ENCODE results near the gene HELZ2.
"Not testable (repeated sequence)": the region's sequence is repeated elsewhere in the genome, so short reads cannot be mapped to it uniquely, and the experiment has no call there.

HELZ2 gene

DNA sequence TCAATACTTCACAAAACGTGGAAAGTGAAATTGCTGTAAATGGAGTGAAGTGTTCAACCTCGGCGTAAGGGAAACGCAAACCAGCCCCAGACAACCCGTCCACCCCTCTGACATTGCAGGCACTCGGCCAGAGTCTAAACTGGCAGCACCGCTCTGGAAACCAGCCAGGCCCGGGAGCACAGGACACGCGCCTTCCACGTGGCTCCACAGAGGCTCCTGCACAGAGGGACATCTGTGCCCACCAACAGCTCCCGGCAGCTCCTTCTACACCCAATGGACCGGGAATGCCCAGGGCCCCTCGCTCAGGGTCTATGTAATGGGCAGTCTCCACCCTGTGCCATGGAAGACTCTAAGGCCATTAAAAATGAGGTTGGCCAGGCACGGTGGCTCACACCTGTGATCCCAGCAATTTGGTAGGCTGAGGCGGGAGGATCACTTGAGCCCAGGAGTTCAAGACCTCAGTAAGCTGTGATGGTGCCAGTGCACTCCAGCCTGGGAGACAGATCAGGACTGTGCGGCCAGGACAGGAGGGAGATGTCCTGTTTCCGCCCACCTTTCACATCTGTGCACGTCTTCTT is 3.4 kb upstream of the HELZ2 start:
- no peak for DNase-seq (ENCODE audit: low read depth, low spot score)
- Histone ChIP-seq H3K27me3 (ENCODE audit: control insufficient read depth, insufficient read depth, low read length) (no peaks in the 10 kb centered on the region), H3K9me3 (ENCODE audit: control insufficient read depth, insufficient read depth, low read length) (no peaks in the 10 kb centered on the region), H3K36me3 (ENCODE audit: control insufficient read depth, insufficient read depth, low read length) (no peaks in the 10 kb centered on the region), H3K4me3 (ENCODE audit: low read length) (no peak overlapping the region), H3K27ac (ENCODE audit: low read length) (no peak overlapping the region), H3K4me1 (ENCODE audit: control insufficient read depth, insufficient read depth, low read length) (peaks cover 2% of the 10 kb centered on the region; the same call in 1 of the 2 replicates)
- WGBS (ENCODE audit: insufficient coverage, insufficient read length): no CpG with 5 or more reads among the region's 19 CpGs

DNA sequence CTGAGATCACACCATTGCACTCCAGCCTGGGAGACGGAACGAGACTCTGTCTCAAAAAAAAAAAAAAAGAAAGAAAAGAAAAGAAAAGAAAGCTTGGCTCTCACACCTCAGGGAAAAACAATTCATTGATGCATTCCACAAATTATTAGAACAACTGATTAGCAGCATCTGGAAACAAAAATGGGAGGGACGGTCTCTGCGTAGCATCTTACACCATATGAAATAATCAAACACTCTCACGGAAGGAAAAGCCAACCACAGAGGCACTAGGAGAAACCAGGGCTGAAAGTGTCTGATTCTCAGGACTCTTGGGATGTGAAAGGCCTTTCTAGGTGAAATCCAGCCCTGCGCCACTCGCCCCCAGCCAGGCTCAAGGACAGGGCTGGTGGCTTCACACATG is 2.3 kb upstream of the HELZ2 start:
- no peaks in the 10 kb centered on the region for H3K9me3 ChIP-seq (ENCODE audit: control insufficient read depth, insufficient read depth, low read length)
- DNase-seq (ENCODE audit: low read depth, low spot score): no peak
- no peaks in the 10 kb centered on the region for H3K27me3 ChIP-seq (ENCODE audit: control insufficient read depth, insufficient read depth, low read length)
- H3K4me3 ChIP-seq (ENCODE audit: low read length): no peak overlapping the region
- peaks cover 2% of the 10 kb centered on the region; the same call in 1 of the 2 replicates for H3K4me1 ChIP-seq (ENCODE audit: control insufficient read depth, insufficient read depth, low read length)
- no CpG with 5 or more reads among the region's 7 CpGs for whole genome bisulfite sequencing (ENCODE audit: insufficient coverage, insufficient read length)
- no peak overlapping the region for H3K27ac ChIP-seq (ENCODE audit: low read length)
- H3K36me3 ChIP-seq (ENCODE audit: control insufficient read depth, insufficient read depth, low read length): 0 out of 2 replicates have a peak, but pooled peaks cover 4% of the 10 kb centered on the region

DNA sequence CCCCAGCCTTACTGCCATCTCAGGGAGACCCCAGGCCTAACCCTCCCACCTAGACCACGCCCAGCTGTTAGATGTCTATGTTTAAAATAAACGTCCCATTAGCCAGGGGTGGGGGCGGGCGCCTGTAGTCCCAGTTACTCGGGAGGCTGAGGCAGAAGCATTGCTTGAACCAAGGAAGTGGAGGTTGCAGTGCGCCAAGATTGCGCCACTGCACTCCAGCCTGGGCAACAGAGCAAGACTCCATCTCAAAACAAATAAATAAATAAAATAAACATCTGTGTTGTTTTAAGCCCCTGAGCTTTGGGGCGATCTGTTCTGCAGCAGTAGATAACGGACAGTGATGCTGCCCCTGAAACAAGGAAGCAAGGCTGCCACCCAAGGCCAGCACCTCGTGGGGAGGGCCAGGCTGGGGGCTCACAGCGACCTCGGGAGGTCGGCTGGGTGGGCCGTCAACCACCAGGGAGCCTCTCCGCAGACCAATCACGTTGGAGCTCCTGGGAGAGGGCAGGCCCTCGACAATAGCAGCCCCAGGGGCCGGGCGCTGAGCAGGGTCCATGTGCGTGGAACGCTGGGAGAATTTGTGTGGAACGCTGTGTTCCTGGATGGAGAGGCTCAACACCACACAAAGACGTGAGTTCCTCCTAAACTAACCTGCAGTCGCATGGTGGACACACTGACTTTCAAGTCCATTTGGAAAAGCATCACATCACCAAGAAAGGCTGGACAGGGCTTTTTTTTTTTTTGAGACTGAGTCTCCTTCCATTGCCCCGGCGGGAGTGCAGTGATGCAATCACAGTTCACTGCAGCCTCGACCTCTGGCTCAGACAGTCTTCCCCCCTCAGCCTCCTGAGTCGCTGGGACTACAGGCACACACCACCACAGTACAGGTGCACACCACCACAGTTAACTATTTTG is 1.0 kb upstream of the HELZ2 start:
- WGBS (ENCODE audit: insufficient coverage, insufficient read length): no CpG with 5 or more reads among the region's 28 CpGs
- peaks cover 2% of the 10 kb centered on the region; the same call in 1 of the 2 replicates for H3K4me1 ChIP-seq (ENCODE audit: control insufficient read depth, insufficient read depth, low read length)
- no peak overlapping the region for H3K27ac ChIP-seq (ENCODE audit: low read length)
- H3K36me3 ChIP-seq (ENCODE audit: control insufficient read depth, insufficient read depth, low read length): 0 out of 2 replicates have a peak, but pooled peaks cover 4% of the 10 kb centered on the region
- no peak overlapping the region for H3K4me3 ChIP-seq (ENCODE audit: low read length)
- DNase-seq (ENCODE audit: low read depth, low spot score): no peak
- no peaks in the 10 kb centered on the region for H3K9me3 ChIP-seq (ENCODE audit: control insufficient read depth, insufficient read depth, low read length)
- H3K27me3 ChIP-seq (ENCODE audit: control insufficient read depth, insufficient read depth, low read length): no peaks in the 10 kb centered on the region

DNA sequence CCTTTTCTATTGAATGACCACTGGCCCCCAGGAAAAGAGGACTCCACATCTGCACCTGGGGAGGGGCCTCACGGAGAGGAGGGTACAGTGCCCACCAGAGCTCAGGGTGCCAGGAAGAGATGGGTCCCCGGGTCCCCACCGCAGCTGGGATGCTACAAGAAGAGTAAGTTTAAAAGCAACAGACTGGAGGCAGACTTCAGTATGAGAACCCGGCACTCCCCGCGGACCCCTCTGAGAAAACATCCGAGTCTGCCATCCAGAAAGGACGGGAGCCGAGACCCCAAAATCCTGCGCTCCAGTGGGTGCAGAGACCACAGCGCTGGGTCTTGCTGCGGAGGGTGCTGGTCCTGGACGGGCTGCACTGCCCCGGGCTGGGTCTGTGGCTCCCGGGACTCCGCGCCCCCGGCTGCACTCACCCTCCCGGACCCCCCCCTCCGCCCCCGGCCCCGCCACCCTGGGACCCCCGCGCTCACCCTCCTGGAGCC is 350 bp downstream of the HELZ2 start:
- peaks cover 2% of the 10 kb centered on the region; the same call in 1 of the 2 replicates for H3K4me1 ChIP-seq (ENCODE audit: control insufficient read depth, insufficient read depth, low read length)
- no peaks in the 10 kb centered on the region for H3K9me3 ChIP-seq (ENCODE audit: control insufficient read depth, insufficient read depth, low read length)
- peak overlapping the region; percentile 66; the same call in 1 of the 2 replicates for H3K4me3 ChIP-seq (ENCODE audit: low read length)
- H3K27ac ChIP-seq (ENCODE audit: low read length): no peak overlapping the region
- 0 out of 2 replicates have a peak, but pooled peaks cover 4% of the 10 kb centered on the region for H3K36me3 ChIP-seq (ENCODE audit: control insufficient read depth, insufficient read depth, low read length)
- no CpG with 5 or more reads among the region's 24 CpGs for WGBS (ENCODE audit: insufficient coverage, insufficient read length)
- no peak for DNase-seq (ENCODE audit: low read depth, low spot score)
- H3K27me3 ChIP-seq (ENCODE audit: control insufficient read depth, insufficient read depth, low read length): no peaks in the 10 kb centered on the region

DNA sequence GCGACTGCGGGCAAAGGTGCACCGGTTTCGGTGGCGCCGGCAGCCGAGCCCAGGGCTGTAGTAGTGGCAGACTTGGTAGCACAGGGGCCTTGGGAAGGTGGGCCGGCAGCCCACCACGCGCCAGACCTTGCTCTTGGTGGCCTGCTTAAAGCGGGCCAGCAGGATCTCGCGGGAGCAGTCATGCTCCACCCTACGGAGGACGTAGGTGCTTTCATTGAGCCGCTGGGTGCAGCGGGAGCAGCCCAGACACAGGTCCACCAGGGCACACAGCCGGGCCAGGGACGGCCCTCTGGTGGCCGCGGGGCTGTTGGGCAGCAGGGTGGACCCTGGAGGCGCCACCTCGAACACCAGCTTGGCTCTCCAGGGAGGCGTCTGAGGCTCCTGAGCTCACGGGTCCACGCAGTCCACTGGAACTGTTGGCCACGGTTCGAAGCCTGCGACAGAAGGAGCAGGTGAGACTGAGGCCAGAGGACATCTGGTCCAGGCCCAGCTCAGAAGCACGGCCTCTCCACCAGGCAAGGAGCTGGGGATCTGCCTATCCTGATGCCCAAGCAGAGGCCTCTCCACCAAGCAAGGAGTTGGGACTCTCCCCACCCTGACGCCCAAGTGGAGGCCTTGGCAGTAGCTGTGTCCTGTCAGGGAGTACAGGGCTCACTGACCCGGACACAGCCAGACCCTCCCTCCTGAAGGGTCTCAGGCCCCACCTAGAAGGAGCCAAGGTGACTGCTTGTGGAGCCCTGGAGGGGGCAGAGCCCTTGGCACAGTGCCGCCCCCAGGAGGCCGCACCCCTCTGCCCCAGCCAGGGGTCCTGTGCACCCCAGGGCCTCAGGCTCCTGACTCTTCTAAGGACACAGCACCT is 1.0 kb downstream of the HELZ2 start:
- Histone ChIP-seq H3K4me3 (ENCODE audit: low read length) (no peak overlapping the region; the same call in 1 of the 2 replicates), H3K27me3 (ENCODE audit: control insufficient read depth, insufficient read depth, low read length) (no peaks in the 10 kb centered on the region), H3K9me3 (ENCODE audit: control insufficient read depth, insufficient read depth, low read length) (no peaks in the 10 kb centered on the region), H3K36me3 (ENCODE audit: control insufficient read depth, insufficient read depth, low read length) (peaks cover 4% of the 10 kb centered on the region; the same call in 1 of the 2 replicates), H3K27ac (ENCODE audit: low read length) (no peak overlapping the region), H3K4me1 (ENCODE audit: control insufficient read depth, insufficient read depth, low read length) (peaks cover 2% of the 10 kb centered on the region; the same call in 1 of the 2 replicates)
- no peak for DNase-seq (ENCODE audit: low read depth, low spot score)
- no CpG with 5 or more reads among the region's 34 CpGs for WGBS (ENCODE audit: insufficient coverage, insufficient read length)

DNA sequence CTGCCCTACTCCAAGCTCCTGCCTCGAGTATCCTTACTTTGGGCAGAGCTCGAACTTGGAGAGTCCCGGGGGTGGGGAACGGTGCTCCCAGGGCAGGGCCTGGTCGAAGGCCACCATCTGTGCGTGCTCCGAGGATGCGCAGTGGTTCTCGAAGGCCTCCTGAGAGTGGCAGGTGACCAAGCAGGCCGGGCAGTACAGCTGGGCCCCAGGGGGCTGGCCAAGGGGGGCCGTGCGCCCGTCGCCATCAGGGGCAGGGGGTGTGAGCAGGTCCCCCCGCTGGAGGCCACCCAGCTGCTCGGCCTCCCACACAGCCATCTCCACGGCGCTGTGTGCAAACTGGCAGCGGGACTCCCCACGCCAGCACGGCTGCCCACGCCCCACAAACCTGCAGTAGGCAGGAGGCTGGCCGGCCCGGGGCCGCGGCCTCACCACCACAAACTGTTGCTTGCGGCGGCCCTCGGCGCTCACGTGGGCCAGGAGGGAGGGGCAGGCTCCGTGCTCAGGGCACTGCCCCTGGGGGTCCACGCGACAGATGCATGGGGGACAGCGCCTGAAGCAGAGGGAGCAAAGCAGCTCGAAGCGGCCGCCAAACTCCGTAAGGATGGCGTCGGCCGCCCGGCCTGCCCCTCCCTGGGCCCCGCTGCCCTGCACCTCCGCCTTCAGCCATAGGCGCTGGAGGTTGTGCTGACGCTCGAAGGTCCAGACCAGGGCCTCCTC is 1.8 kb downstream of the HELZ2 start:
- no CpG with 5 or more reads among the region's 48 CpGs for WGBS (ENCODE audit: insufficient coverage, insufficient read length)
- H3K4me3 ChIP-seq (ENCODE audit: low read length): no peak overlapping the region
- no peaks in the 10 kb centered on the region for H3K9me3 ChIP-seq (ENCODE audit: control insufficient read depth, insufficient read depth, low read length)
- H3K4me1 ChIP-seq (ENCODE audit: control insufficient read depth, insufficient read depth, low read length): peaks cover 2% of the 10 kb centered on the region; the same call in 1 of the 2 replicates
- no peak overlapping the region for H3K27ac ChIP-seq (ENCODE audit: low read length)
- no peak for DNase-seq (ENCODE audit: low read depth, low spot score)
- H3K36me3 ChIP-seq (ENCODE audit: control insufficient read depth, insufficient read depth, low read length): peaks cover 4% of the 10 kb centered on the region; the same call in 1 of the 2 replicates
- H3K27me3 ChIP-seq (ENCODE audit: control insufficient read depth, insufficient read depth, low read length): no peaks in the 10 kb centered on the region

DNA sequence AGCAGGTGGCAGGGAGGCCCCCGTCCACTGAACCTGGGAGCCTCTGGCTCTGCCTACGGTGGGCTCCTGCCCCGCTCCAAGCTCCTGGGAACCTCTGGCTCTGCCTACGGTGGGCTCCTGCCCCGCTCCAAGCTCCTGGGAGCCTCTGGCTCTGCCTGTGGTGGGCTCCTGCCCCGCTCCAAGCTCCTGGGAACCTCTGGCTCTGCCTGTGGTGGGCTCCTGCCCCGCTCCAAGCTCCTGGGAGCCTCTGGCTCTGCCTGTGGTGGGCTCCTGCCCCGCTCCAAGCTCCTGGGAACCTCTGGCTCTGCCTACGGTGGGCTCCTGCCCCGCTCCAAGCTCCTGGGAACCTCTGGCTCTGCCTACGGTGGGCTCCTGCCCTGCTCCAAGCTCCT is 3.0 kb downstream of the HELZ2 start:
- not testable (repeated sequence) for H3K36me3 ChIP-seq (ENCODE audit: control insufficient read depth, insufficient read depth, low read length); H3K4me1 ChIP-seq (ENCODE audit: control insufficient read depth, insufficient read depth, low read length); H3K27me3 ChIP-seq (ENCODE audit: control insufficient read depth, insufficient read depth, low read length); H3K4me3 ChIP-seq (ENCODE audit: low read length); H3K9me3 ChIP-seq (ENCODE audit: control insufficient read depth, insufficient read depth, low read length); DNase-seq (ENCODE audit: low read depth, low spot score); H3K27ac ChIP-seq (ENCODE audit: low read length)
- no CpG with 5 or more reads among the region's 11 CpGs for WGBS (ENCODE audit: insufficient coverage, insufficient read length)

DNA sequence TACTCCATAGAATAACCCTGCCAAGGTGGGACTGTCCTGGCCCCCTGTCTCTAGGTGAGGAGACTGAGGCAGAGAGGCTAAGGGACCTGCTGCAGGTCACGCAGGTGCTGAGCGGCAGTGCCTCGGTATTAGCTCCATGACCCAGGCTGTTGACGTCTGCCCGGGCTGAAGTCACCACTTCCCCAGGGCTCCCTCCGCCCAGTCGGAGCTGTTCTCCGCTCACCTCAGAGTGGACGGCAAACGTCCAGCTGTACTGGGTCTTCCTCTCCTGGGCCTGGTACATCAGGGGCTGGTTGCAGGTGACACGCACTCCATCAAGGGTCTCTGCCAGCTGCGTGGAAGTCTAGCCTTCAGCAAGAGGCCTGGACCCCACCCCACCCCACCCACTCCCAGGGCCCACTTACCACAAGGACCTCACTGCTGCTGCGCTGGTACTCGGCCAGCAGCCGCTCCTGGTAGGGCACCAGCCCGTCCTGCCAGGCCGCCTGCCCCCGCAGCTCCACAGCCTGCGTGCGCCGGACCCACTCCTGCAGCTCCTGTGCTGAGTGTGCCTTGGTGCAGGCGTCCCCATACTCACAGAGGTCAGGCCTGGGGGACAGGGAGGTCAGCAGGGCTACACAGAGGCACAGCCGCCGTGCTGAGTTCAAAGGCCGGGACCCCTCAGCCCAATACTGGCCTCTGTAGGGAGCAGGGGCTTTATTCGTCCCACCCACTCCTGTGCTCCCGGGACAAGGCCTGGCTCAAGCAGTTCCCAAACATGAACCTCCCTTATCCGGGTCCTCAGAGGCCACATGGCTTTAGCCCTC is 3.6 kb downstream of the HELZ2 start:
- DNase-seq (ENCODE audit: low read depth, low spot score): no peak
- peaks cover 2% of the 10 kb centered on the region; the same call in 1 of the 2 replicates for H3K4me1 ChIP-seq (ENCODE audit: control insufficient read depth, insufficient read depth, low read length)
- no peaks in the 10 kb centered on the region for H3K9me3 ChIP-seq (ENCODE audit: control insufficient read depth, insufficient read depth, low read length)
- no peaks in the 10 kb centered on the region for H3K27me3 ChIP-seq (ENCODE audit: control insufficient read depth, insufficient read depth, low read length)
- H3K36me3 ChIP-seq (ENCODE audit: control insufficient read depth, insufficient read depth, low read length): peaks cover 11% of the 10 kb centered on the region; the same call in 1 of the 2 replicates
- no peak overlapping the region for H3K4me3 ChIP-seq (ENCODE audit: low read length)
- WGBS (ENCODE audit: insufficient coverage, insufficient read length): no CpG with 5 or more reads among the region's 28 CpGs
- H3K27ac ChIP-seq (ENCODE audit: low read length): no peak overlapping the region
